Activated CD4-positive, alpha-beta T cell treated with anti-CD3 and anti-CD28 coated beads, Interleukin-2, amount 10 ng/mL, durations not matched to agents 7 days and 5 days (primary cell): ENCODE measurements around the gene CA5A. TPM values are rescaled to one million over a fixed set of nuclear protein-coding genes. Genes with fewer than 3 reads are reported as not detected.

Source experiments
- CTCF ChIA-PET: fragments of 350-600 bp; sonication (Branson Sonifier 250); formaldehyde crosslinking; loops from one replicate; lab custom pipeline; 2021; ENCODE audit warnings: antibody characterized with exemption; lab: Charles Lee
- POLR2A ChIA-PET: fragments of 350-600 bp; sonication (Branson Sonifier 250); formaldehyde crosslinking; loops from one replicate; lab custom pipeline; 2021; ENCODE audit warnings: antibody characterized with exemption; lab: Charles Lee
- DNase-seq: peaks from one replicate; pipeline ENCODE4 v3.0.0-alpha.2; 2020
- H3K27ac Mint-ChIP-seq: one replicate; pipeline ENCODE4 v1.8.0; 2021; ENCODE audit warnings: mild to moderate bottlenecking, moderate library complexity, mixed read lengths
- H3K27me3 Mint-ChIP-seq: one replicate; pipeline ENCODE4 v1.8.0; 2021; ENCODE audit warnings: mixed read lengths
- H3K36me3 Mint-ChIP-seq: one replicate; pipeline ENCODE4 v1.8.0; 2021; ENCODE audit warnings: low read depth, mixed read lengths
- H3K4me1 Mint-ChIP-seq: one replicate; pipeline ENCODE4 v1.8.0; 2021; ENCODE audit warnings: mixed read lengths
- H3K4me3 Mint-ChIP-seq: one replicate; pipeline ENCODE4 v1.8.0; 2021; ENCODE audit warnings: mild to moderate bottlenecking, moderate library complexity, mixed read lengths
- H3K9me3 Mint-ChIP-seq: one replicate; pipeline ENCODE4 v1.8.0; 2021; ENCODE audit warnings: mixed read lengths
- total RNA-seq, 2 experiments: library from RNA; stranded (reverse); gene quantifications; one replicate each; pipeline ENCODE4 v1.2.3, GENCODE V29; 2021

Gene CA5A
- total RNA-seq, 2 experiments from 2014 or later, result not detected

- Mint-ChIP-seq H3K27ac (peak overlapping the region; percentile 72), H3K36me3 (peaks cover 26% of the 10 kb centered on the region), H3K9me3 (no peaks in the 10 kb centered on the region), H3K4me1 (peaks cover 49% of the 10 kb centered on the region), H3K27me3 (no peaks in the 10 kb centered on the region), H3K4me3 (no peak overlapping the region)
- DNase-seq, result no peak
- POLR2A ChIA-PET, result interaction anchor here (1.0 kb wide), 1 partner anchor 14 kb away, joined by 4 read pairs; no protein-coding TSS in a partner anchor
- CTCF ChIA-PET, result interaction anchor here (1.1 to 5.3 kb wide), 5 partner anchors 9 to 71 kb away, joined by 3 to 62 read pairs (median 20); partner anchors contain the start of gene SLC7A5
Observed at GRCh38 chr16:87851601-87852000, 84.7 kb downstream of the CA5A start.

DNA sequence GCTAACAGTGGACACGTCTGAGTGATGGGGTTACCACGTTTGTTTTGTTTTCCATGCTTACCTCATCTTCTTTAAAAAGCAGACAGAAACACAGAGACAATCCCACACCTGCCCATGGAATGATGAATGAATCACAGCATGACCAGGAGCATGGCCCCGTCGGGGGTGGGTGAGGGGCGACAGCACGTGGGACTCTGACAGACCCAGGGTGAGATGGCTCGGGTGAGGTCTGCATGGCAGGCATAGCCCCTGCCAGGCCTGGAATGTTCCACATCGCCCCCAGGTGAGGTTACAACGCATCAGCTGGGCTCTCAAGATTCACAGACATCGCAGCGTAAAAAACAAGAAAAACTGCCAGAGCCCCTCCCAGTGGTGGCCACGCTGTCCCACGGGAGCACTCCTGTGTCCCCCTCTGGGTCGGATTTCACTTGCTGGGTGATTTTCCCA, 85.2 kb downstream of the CA5A start:
- ChIA-PET CTCF (interaction anchor here (1.1 to 5.3 kb wide), 5 partner anchors 9 to 71 kb away, joined by 3 to 62 read pairs (median 20); partner anchors contain the start of gene SLC7A5), POLR2A (no interaction called here)
- peaks cover 45% of the 10 kb centered on the region for H3K4me1 Mint-ChIP-seq
- no peak overlapping the region for H3K4me3 Mint-ChIP-seq
- no peaks in the 10 kb centered on the region for H3K27me3 Mint-ChIP-seq
- DNase-seq, result no peak
- no peak overlapping the region for H3K27ac Mint-ChIP-seq
- no peaks in the 10 kb centered on the region for H3K9me3 Mint-ChIP-seq
- H3K36me3 Mint-ChIP-seq, result peaks cover 26% of the 10 kb centered on the region

DNA sequence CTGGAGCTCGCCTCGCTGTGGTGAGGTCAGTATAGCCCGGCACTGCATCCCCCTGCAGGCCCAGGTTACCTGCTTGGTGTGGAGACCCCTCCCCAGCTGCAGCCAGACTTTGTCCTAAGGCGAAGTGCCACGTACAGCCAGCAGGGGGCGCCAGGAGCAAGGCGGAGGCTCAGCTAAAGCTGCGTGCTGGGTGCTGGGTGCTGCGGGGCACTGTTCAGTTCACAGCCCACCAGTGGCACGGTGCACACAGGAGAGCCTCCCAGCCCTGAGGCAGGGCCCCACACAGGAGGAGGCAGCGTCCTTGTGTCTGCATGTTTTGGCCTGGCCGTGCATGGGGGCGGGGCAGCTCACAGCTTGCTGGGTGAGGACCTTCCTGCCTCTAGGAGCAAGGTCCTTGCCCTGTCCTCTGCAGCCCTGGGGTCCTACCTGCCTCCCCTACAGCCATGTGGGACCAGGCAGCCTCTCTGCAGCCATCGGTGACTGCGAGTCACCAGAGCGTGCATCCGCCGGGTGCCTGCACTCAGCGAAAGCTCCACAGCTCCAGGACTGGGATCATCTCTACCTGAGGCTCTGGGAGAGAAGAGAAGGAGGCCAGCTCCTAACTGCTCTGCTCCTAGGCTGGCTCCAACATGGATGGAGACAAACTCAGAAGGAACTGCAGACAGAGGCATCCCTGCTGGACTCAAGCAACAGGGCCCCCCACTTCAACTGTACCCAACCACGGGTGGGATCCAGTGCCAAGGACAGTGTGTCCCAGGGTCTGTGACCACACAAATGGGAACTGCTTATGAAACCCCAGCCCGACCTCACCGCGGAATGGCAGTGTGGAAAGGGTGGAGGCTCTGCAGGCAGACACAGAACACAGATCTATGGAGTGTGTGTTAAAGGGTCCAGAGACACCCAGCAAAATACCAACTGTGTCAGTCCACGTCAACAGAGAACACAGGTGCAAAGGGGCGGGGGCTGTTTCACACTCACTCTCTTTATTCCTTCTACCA, 86.0 kb downstream of the CA5A start:
- Mint-ChIP-seq H3K36me3 (peaks cover 24% of the 10 kb centered on the region), H3K27ac (peak overlapping the region; percentile 54), H3K4me3 (no peak overlapping the region), H3K4me1 (peaks cover 37% of the 10 kb centered on the region), H3K27me3 (no peaks in the 10 kb centered on the region), H3K9me3 (no peaks in the 10 kb centered on the region)
- CTCF ChIA-PET, result interaction anchor here (0.7 to 5.3 kb wide), 35 partner anchors 8 to 148 kb away, joined by 3 to 62 read pairs (median 5); partner anchors contain the start of genes BANP and SLC7A5
- POLR2A ChIA-PET, result no interaction called here
- DNase-seq, result peak; percentile 84

DNA sequence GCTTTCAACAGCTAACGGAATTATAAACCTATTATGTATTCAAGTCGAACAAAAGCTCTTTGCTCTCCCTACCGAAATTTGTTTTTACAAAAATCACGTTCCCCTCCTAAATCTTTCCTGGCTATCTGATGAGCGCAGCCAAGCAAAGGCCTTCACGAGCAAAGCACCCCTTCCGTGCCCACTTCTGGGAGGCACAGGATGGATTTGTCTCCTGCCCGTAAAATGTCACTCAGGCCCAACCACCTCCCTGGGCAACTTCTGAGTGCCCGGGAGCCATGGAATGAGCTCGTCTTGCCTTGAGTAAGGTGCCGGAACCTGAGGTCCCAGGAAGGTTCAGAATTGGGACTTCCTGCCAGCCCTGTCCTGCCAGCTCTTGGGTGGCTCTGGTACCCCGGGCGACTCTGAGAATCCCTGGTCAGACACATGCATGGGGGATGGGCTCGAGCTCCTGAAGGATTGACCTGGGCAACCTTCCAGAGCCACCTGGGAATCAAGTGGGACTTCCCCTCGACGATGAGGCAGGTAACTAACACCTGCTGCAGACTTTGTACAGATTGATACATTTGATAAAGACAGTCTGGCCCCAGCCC, 86.8 kb downstream of the CA5A start:
- POLR2A ChIA-PET, result no interaction called here
- H3K27ac Mint-ChIP-seq, result no peak overlapping the region
- H3K27me3 Mint-ChIP-seq, result no peaks in the 10 kb centered on the region
- peaks cover 22% of the 10 kb centered on the region for H3K36me3 Mint-ChIP-seq
- CTCF ChIA-PET, result interaction anchor here (0.7 to 5.3 kb wide), 35 partner anchors 10 to 147 kb away, joined by 3 to 62 read pairs (median 5); partner anchors contain the start of genes BANP and SLC7A5
- no peak overlapping the region for H3K4me3 Mint-ChIP-seq
- no peaks in the 10 kb centered on the region for H3K9me3 Mint-ChIP-seq
- no peak for DNase-seq
- H3K4me1 Mint-ChIP-seq, result peaks cover 31% of the 10 kb centered on the region

DNA sequence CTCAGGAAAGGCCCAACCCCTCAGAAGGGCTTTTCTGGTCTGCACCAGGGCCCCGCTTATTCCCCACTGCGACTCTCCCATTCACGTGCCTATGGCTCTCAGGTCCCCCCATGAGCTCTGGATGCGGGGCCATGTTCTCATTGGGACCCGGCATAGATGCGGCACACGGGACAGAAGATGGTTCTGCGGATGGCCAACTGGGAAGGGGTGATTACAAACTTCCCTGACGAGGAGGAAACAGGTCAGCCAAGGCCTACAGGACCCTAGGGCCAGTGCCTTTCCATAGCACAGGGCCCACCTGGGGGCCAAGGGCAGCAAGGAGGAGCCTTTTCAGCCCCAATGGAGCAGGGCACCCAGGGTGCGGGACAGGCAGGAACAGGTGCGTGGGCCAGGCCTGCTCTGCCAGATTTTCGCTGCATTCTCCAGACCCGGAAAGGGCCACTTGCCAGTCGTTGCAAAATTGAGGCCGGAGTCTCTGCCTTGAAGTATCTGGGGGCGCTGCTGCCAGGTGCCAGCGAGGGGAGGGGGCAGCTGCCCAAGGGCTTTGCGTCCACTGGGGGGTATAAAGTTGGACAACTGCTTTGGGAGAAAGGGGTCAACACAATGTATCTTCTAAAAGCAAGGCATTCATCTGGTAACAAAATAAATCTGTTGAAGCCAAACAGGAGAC, 87.5 kb downstream of the CA5A start:
- Mint-ChIP-seq H3K27ac (no peak overlapping the region), H3K4me3 (no peak overlapping the region), H3K36me3 (peaks cover 20% of the 10 kb centered on the region), H3K4me1 (peaks cover 25% of the 10 kb centered on the region), H3K27me3 (no peaks in the 10 kb centered on the region), H3K9me3 (no peaks in the 10 kb centered on the region)
- POLR2A ChIA-PET, result no interaction called here
- DNase-seq, result no peak
- CTCF ChIA-PET, result interaction anchor here (0.8 to 5.3 kb wide), 22 partner anchors 9 to 80 kb away, joined by 3 to 62 read pairs (median 6); partner anchors contain the start of gene SLC7A5

DNA sequence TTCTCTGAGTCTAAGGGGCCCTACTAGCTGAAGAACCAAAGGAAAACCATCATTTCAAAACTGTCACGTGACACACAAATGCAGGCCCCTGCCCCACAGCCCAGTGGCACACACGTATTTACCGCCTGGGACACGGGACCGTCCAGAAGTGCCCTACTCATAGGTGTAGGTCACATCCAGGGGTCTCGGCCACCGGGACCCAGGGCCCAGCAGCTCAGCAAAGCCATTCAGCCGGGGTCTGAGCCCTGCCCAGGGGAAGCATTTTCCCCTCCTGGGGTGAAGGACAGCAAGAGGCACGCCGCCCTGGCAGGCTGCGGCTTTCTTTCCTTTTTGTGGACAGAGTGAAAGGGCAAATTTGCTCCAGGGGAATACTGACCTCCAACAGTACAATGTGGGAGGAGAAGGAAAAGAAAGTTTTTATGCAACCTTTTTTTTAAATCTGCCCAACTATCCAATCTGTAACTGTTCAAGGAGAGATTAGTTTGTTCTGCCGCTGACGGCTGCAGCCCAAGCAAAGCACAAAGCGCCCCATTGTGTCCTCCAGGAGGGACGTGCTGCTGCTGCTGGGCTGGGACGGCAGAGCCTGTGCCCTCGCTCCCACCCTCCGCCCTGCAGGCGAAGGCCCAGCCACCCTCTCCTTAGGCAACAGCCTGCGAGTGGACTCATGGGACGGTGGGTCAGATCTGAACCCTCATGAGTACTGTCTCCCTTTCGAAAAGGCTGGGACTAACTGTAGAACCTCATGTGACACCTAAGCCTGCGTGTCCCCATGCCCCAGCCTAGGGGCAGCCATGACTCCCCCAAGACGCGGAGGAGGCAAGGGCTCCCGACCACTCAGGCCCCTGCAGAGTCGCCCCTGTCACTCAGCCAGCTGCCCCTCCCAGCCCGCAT, 88.3 kb downstream of the CA5A start:
- Mint-ChIP-seq H3K27ac (peak overlapping the region; percentile 36), H3K4me3 (no peak overlapping the region), H3K4me1 (peaks cover 19% of the 10 kb centered on the region), H3K27me3 (no peaks in the 10 kb centered on the region), H3K9me3 (no peaks in the 10 kb centered on the region), H3K36me3 (peaks cover 19% of the 10 kb centered on the region)
- DNase-seq, result no peak
- ChIA-PET POLR2A (interaction anchor here (0.6 kb wide), 1 partner anchor 24 kb away, joined by 3 read pairs; no protein-coding TSS in a partner anchor), CTCF (interaction anchor here (1.3 to 4.1 kb wide), 3 partner anchors 11 to 68 kb away, joined by 3 to 48 read pairs (median 9); no protein-coding TSS in a partner anchor)

- H3K36me3 Mint-ChIP-seq, result peaks cover 22% of the 10 kb centered on the region
Observed at GRCh38 chr16:87847467-87847784, 88.9 kb downstream of the CA5A start.

GRCh38 chr16:87846705-87847466, 89.4 kb downstream of the CA5A start:
- Mint-ChIP-seq H3K36me3 (peaks cover 22% of the 10 kb centered on the region), H3K9me3 (no peaks in the 10 kb centered on the region), H3K27me3 (no peaks in the 10 kb centered on the region), H3K27ac (no peak overlapping the region), H3K4me1 (peaks cover 19% of the 10 kb centered on the region), H3K4me3 (no peak overlapping the region)
- ChIA-PET POLR2A (interaction anchor here (0.6 kb wide), 1 partner anchor 25 kb away, joined by 3 read pairs; no protein-coding TSS in a partner anchor), CTCF (interaction anchor here (1.0 to 2.7 kb wide), 4 partner anchors 10 to 68 kb away, joined by 3 to 16 read pairs (median 6); no protein-coding TSS in a partner anchor)
- no peak for DNase-seq

More at GRCh38 chr16:87847467-87847784, 88.9 kb downstream of the CA5A start:
- H3K4me3 Mint-ChIP-seq, result no peak overlapping the region
- DNase-seq, result no peak
- CTCF ChIA-PET, result interaction anchor here (1.3 to 2.7 kb wide), 3 partner anchors 10 to 68 kb away, joined by 3 to 16 read pairs (median 9); no protein-coding TSS in a partner anchor
- peaks cover 19% of the 10 kb centered on the region for H3K4me1 Mint-ChIP-seq
- peak overlapping the region; percentile 36 for H3K27ac Mint-ChIP-seq
- H3K27me3 Mint-ChIP-seq, result no peaks in the 10 kb centered on the region
- no peaks in the 10 kb centered on the region for H3K9me3 Mint-ChIP-seq
- POLR2A ChIA-PET, result interaction anchor here (0.6 kb wide), 1 partner anchor 24 kb away, joined by 3 read pairs; no protein-coding TSS in a partner anchor

DNA sequence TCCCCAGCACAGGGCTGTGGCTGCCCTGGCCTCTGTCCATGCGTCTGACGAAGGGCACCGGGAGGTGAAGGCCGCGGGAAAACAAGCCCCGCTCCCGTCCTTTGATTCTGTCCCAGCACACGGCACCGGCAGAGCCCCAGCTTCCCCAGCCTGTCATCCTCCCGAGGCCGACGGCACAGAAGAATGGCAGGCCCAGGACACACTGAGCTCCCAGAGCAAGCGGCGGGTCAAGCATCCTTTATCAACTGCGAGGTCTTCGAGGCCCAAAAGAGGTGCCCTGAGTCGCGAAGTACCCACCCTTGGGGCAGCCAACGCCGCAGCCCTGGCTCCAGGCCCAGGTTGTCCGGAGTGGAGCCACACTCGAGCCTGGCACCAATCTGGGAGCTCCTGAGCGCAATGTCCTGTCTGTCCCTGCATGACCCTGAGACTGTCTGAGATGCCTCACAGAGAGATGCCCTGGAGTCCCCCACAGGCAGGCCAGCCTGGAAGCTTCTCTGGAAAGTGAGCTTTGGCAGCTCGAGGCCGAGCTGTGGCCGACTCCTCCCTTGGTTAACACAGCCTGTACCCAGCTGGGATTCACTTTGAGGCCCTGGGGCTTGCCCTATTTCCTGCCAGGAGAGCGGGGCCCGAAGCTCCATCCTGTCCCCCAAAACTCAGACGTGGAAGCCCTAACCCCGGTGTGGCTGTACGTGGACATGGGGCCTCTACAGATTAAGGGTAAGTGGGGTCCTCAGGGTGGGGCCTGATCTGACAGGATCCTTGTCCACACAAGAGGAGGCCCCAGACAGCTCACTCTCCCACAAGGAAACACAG, 90.3 kb downstream of the CA5A start:
- DNase-seq, result no peak
- Mint-ChIP-seq H3K9me3 (no peaks in the 10 kb centered on the region), H3K36me3 (peaks cover 19% of the 10 kb centered on the region), H3K27me3 (no peaks in the 10 kb centered on the region), H3K4me1 (peaks cover 21% of the 10 kb centered on the region), H3K4me3 (no peak overlapping the region), H3K27ac (no peak overlapping the region)
- POLR2A ChIA-PET, result no interaction called here
- CTCF ChIA-PET, result interaction anchor here (1.0 to 2.7 kb wide), 5 partner anchors 9 to 67 kb away, joined by 3 to 16 read pairs (median 9); no protein-coding TSS in a partner anchor

- ChIA-PET CTCF (interaction anchor here (1.0 to 2.7 kb wide), 3 partner anchors 26 to 66 kb away, joined by 3 to 16 read pairs (median 9); no protein-coding TSS in a partner anchor), POLR2A (no interaction called here)
- Mint-ChIP-seq H3K4me3 (no peak overlapping the region), H3K9me3 (no peaks in the 10 kb centered on the region), H3K27ac (no peak overlapping the region), H3K27me3 (no peaks in the 10 kb centered on the region), H3K36me3 (peaks cover 17% of the 10 kb centered on the region), H3K4me1 (peaks cover 16% of the 10 kb centered on the region)
- DNase-seq, result no peak
Observed at GRCh38 chr16:87845213-87845612, 91.1 kb downstream of the CA5A start.
